Measurements from ENCODE around the gene TK2. TPM values are rescaled to one million over a fixed set of nuclear protein-coding genes. Genes with fewer than 3 reads are reported as not detected.

The TK2 gene
- total RNA-seq, 2 donors from 2014 or later, result 7.9 to 11.5 TPM

DNA sequence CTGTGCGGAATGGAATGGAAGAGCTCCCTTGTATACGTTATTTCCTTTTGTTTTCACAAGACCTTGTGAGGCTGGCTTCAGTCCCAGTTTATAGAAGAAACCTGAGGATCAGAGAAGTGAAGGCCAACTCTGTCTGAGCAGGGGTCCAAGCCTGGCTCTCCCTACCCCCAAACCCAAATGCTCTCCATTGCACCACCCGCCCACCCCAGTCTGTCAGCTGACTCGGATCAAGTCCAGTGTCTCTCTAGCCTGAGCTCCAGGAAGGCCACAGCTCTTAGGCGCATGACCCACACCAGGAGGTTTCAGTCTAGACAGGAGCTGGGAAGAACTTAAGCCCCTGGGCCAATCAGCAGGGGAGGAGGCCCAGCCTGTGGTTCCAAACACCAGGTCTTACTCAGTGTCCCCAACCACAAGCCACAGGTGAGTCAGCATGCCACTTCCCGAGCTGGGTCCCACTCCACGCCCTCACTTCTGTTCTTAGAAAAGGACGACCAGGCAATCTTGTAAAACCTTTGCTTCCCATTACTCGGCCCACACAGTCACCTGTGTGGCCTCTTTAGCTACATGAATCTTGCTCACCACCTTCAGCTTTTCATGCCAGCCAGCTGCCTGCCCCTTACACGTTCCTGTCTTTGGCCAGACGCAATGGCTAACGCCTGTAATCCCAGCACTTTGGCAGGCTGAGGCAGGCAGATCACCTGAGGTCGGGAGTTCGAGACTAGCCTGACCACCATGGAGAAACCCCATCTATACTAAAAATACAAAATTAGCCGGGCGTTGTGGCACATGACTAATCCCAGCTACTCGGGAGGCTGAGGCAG, 27.8 kb downstream of the TK2 start:
- Histone ChIP-seq H3K4me1 (ENCODE audit: control insufficient read depth, insufficient read depth, low read length) (no peaks in the 10 kb centered on the region), H3K36me3 (ENCODE audit: control insufficient read depth, insufficient read depth, low read length) (no peaks in the 10 kb centered on the region), H3K4me3 (ENCODE audit: low read length) (no peak overlapping the region), H3K27ac (ENCODE audit: low read depth, low read length) (no peak overlapping the region), H3K9me3 (ENCODE audit: control insufficient read depth, low read length) (no peaks in the 10 kb centered on the region), H3K27me3 (ENCODE audit: control insufficient read depth, insufficient read depth, low read length, poor library complexity, severe bottlenecking) (no peaks in the 10 kb centered on the region), H3K9ac (ENCODE audit: extremely low read depth, low read length, poor library complexity, severe bottlenecking) (no peak overlapping the region)
- Mint-ChIP-seq H3K4me3 (no peak overlapping the region), H3K9me3 (no peaks in the 10 kb centered on the region), H3K27ac (peak overlapping the region; percentile 30), H3K36me3 (ENCODE audit: low read depth) (peaks cover 7% of the 10 kb centered on the region), H3K27me3 (ENCODE audit: insufficient read depth) (no peaks in the 10 kb centered on the region), H3K4me1 (peaks cover 8% of the 10 kb centered on the region)
- WGBS, 2 experiments (ENCODE audit: insufficient coverage in 1 of 2, insufficient read length in 1 of 2), result 91 to 92% methylated on average over 13 to 17 of the region's 17 CpGs
- TF ChIP-seq CTCF (conservative IDR thresholded peaks at IDR 0.05), result no peak
- DNase-seq, result peak; percentile 34

DNA sequence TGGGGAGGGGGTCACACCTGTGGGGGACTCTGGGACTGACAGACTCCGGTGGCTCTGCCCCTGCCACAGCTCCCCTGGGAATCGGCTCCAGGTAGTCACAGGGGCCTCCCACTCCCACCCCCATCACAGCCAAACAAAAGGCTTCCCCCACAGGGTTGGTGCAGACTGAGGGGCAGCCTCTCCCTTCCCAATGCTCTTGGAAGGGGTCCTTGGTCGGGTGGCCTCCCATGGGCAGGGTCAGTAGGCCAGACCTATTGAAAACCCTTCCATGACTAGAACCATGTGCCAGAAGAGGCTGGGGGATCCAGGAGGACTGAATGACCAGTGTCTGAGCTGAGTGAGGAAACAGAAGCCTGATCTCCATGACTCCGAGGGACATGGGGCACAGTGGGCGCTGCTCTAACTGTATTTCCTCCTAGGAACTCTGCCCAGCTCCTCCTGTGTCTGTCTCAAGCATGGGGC, 28.6 kb downstream of the TK2 start:
- no peak overlapping the region for H3K27ac ChIP-seq (ENCODE audit: low read depth, low read length)
- no peak for TF ChIP-seq CTCF (conservative IDR thresholded peaks at IDR 0.05)
- Mint-ChIP-seq H3K27me3 (ENCODE audit: insufficient read depth) (no peaks in the 10 kb centered on the region), H3K4me1 (peaks cover 17% of the 10 kb centered on the region), H3K27ac (no peak overlapping the region), H3K9me3 (no peaks in the 10 kb centered on the region), H3K4me3 (no peak overlapping the region), H3K36me3 (ENCODE audit: low read depth) (peaks cover 7% of the 10 kb centered on the region)
- H3K27me3 ChIP-seq (ENCODE audit: control insufficient read depth, insufficient read depth, low read length, poor library complexity, severe bottlenecking), result no peaks in the 10 kb centered on the region
- DNase-seq, result no peak
- 91 to 100% methylated on average over 2 to 5 of the region's 5 CpGs for WGBS, 2 experiments (ENCODE audit: insufficient coverage in 1 of 2, insufficient read length in 1 of 2)
- H3K9ac ChIP-seq (ENCODE audit: extremely low read depth, low read length, poor library complexity, severe bottlenecking), result no peak overlapping the region
- H3K36me3 ChIP-seq (ENCODE audit: control insufficient read depth, insufficient read depth, low read length), result no peaks in the 10 kb centered on the region
- no peak overlapping the region for H3K4me3 ChIP-seq (ENCODE audit: low read length)
- no peaks in the 10 kb centered on the region for H3K9me3 ChIP-seq (ENCODE audit: control insufficient read depth, low read length)
- H3K4me1 ChIP-seq (ENCODE audit: control insufficient read depth, insufficient read depth, low read length), result no peaks in the 10 kb centered on the region

GRCh38 chr16:66520406-66521170, 29.3 kb downstream of the TK2 start:
- H3K4me3 Mint-ChIP-seq, result no peak overlapping the region
- peak; percentile 35 for DNase-seq
- H3K9me3 Mint-ChIP-seq, result no peaks in the 10 kb centered on the region
- Histone ChIP-seq H3K27ac (ENCODE audit: low read depth, low read length) (no peak overlapping the region), H3K4me3 (ENCODE audit: low read length) (no peak overlapping the region), H3K9ac (ENCODE audit: extremely low read depth, low read length, poor library complexity, severe bottlenecking) (no peak overlapping the region), H3K27me3 (ENCODE audit: control insufficient read depth, insufficient read depth, low read length, poor library complexity, severe bottlenecking) (no peaks in the 10 kb centered on the region), H3K4me1 (ENCODE audit: control insufficient read depth, insufficient read depth, low read length) (no peaks in the 10 kb centered on the region), H3K9me3 (ENCODE audit: control insufficient read depth, low read length) (no peaks in the 10 kb centered on the region), H3K36me3 (ENCODE audit: control insufficient read depth, insufficient read depth, low read length) (no peaks in the 10 kb centered on the region)
- H3K36me3 Mint-ChIP-seq (ENCODE audit: low read depth), result peaks cover 2% of the 10 kb centered on the region
- no peak for TF ChIP-seq CTCF (conservative IDR thresholded peaks at IDR 0.05)
- no peaks in the 10 kb centered on the region for H3K27me3 Mint-ChIP-seq (ENCODE audit: insufficient read depth)
- 89 to 92% methylated on average over 11 to 14 of the region's 14 CpGs for WGBS, 2 experiments (ENCODE audit: insufficient coverage in 1 of 2, insufficient read length in 1 of 2)
- H3K27ac Mint-ChIP-seq, result no peak overlapping the region
- peaks cover 18% of the 10 kb centered on the region for H3K4me1 Mint-ChIP-seq
